Colonic mucosa (tissue), 4 donors: ENCODE results near the gene ICA1. TPM values are rescaled to one million over a fixed set of nuclear protein-coding genes. Genes with fewer than 3 reads are reported as not detected.
A peak's percentile ranks its signal among the peaks of the same experiment; 100 is the strongest.
"Not testable (repeated sequence)": the region's sequence is repeated elsewhere in the genome, so short reads cannot be mapped to it uniquely, and the experiment has no call there.

Experiments
- DNase-seq: peaks from one replicate; pipeline ENCODE4 v3.0.0-alpha.2; 2020
- H3K27ac ChIP-seq: fragments of 200-600 bp; one replicate; pipeline ENCODE4 v1.8.0; 2021
- H3K27me3 ChIP-seq: fragments of 200-600 bp; one replicate; pipeline ENCODE4 v1.8.0; 2021
- H3K36me3 ChIP-seq: fragments of 200-600 bp; one replicate; pipeline ENCODE4 v1.8.0; 2021
- H3K4me1 ChIP-seq: fragments of 200-600 bp; one replicate; pipeline ENCODE4 v1.8.0; 2021; ENCODE audit warnings: mild to moderate bottlenecking
- H3K4me3 ChIP-seq: fragments of 200-600 bp; one replicate; pipeline ENCODE4 v1.8.0; 2021
- H3K9ac ChIP-seq, 2 donors: one replicate each; pipeline ENCODE4 v1.7.0; 2013; ENCODE audit warnings: control low read depth in 2 of 2, low read depth in 2 of 2, low read length in 2 of 2
- H3K9me3 ChIP-seq: fragments of 200-600 bp; one replicate; pipeline ENCODE4 v1.8.0; 2021
- intact Hi-C: fragments of 100-400 bp; cut with DNase I; formaldehyde crosslinking; loops from one replicate; pipeline ENCODE4 v1.14.1; 2022
- total RNA-seq, 2 donors: library from RNA; stranded (reverse); fragmentation: NEBNext Ultra II Directional in 1 of 2; extraction: Animal tissue kit (Norgen Biotek cat#: 25700) in 1 of 2; gene quantifications; one replicate each; pipeline ENCODE4 v1.2.1, GENCODE V29; 2021
- TF ChIP-seq, protein P1 (sequence below): fragments of 200-600 bp; IDR thresholded peaks from one replicate; pipeline ENCODE4 v1.8.0; 2022; ENCODE audit warnings: antibody characterized with exemption, mild to moderate bottlenecking
- donor health status: healthy.
- donor health status: DM: no; HTN: no; CAD: no.
- donor health status: DM: no; HTN: no; CAD: no.

The ICA1 gene
- total RNA-seq: 10 to 100 TPM; 46.1 to 47.5 TPM

DNA sequence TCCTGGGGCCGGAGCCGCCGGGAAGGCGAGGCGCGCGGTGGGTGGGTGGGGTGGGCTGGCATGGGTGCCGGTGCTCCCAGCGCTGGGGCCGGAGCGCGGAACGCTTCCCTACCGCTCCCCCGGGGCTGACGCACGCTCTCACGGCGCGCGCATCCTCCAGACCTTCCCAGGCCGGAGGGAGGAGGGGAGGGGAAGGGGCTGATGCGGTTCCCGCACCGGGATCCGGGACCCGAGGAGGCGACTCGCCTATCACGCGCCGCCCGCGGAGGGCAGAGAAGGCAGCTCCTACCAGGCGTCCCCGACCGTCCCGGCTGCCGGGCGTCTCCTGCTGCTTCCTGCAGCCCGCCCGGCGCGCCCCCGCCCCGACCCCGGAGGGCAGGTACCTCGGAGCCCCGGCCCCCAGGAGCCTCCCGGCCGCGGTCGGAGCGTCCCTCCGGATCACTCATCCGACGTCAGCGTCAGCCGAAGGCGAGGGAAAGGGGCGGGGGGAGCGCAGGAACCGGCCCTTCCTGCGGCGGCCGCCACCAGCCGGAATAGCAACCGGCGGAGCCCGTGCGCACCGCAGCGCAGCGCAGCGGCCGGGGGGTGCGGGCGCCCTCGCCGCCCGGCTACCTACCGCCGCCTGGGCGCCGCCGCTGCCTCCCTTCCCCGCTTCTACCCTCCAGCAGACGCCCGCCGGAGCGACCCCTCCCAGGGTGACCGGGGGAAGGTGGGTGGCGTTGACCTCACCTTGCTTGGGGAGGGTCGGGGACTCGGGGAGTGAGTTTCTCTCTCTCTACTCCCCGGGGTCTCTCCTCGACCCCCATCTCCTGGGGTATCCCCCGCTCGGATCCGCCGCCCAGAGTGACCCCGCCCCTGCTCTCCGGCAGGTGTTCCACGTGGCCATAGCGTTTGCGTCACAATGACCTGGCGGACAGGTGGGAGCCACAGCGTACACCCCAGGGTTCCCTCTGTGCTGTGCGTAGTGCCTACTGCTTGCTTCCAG lies at the start of gene ICA1:
ICA1 (minus strand) TSS at position 457 of the 985 bp plus-strand sequence. CDS start 26,241 bp downstream, outside the sequence.
- H3K9me3 ChIP-seq: no peaks in the 10 kb centered on the region
- TF ChIP-seq, protein P1, sequence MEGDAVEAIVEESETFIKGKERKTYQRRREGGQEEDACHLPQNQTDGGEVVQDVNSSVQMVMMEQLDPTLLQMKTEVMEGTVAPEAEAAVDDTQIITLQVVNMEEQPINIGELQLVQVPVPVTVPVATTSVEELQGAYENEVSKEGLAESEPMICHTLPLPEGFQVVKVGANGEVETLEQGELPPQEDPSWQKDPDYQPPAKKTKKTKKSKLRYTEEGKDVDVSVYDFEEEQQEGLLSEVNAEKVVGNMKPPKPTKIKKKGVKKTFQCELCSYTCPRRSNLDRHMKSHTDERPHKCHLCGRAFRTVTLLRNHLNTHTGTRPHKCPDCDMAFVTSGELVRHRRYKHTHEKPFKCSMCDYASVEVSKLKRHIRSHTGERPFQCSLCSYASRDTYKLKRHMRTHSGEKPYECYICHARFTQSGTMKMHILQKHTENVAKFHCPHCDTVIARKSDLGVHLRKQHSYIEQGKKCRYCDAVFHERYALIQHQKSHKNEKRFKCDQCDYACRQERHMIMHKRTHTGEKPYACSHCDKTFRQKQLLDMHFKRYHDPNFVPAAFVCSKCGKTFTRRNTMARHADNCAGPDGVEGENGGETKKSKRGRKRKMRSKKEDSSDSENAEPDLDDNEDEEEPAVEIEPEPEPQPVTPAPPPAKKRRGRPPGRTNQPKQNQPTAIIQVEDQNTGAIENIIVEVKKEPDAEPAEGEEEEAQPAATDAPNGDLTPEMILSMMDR: no peak

GRCh38 chr7:8310876-8311275 lies 48.9 kb upstream of the ICA1 start:
- Histone ChIP-seq H3K4me1 (no peaks in the 10 kb centered on the region), H3K27ac (no peak overlapping the region), H3K9ac (no peak overlapping the region), H3K4me3 (no peak overlapping the region), H3K36me3 (no peaks in the 10 kb centered on the region), H3K9me3 (no peaks in the 10 kb centered on the region), H3K27me3 (no peaks in the 10 kb centered on the region)
- DNase-seq: no peak
- intact Hi-C loops: no loop called here
- TF ChIP-seq, protein P1: no peak

More for the DNA sequence above, at the start of gene ICA1:
- H3K4me1 ChIP-seq: no peaks in the 10 kb centered on the region
- H3K4me3 ChIP-seq: peak within 1 kb of the TSS; percentile 78
- DNase-seq: peak; percentile 86
- no peaks in the 10 kb centered on the region for H3K36me3 ChIP-seq
- H3K27me3 ChIP-seq: peaks cover 7% of the 10 kb centered on the region
- H3K27ac ChIP-seq: peak within 1 kb of the TSS; percentile 85
- intact Hi-C loops: no loop called here
- H3K9ac ChIP-seq: peak within 1 kb of the TSS; percentile 71 to 83

DNA sequence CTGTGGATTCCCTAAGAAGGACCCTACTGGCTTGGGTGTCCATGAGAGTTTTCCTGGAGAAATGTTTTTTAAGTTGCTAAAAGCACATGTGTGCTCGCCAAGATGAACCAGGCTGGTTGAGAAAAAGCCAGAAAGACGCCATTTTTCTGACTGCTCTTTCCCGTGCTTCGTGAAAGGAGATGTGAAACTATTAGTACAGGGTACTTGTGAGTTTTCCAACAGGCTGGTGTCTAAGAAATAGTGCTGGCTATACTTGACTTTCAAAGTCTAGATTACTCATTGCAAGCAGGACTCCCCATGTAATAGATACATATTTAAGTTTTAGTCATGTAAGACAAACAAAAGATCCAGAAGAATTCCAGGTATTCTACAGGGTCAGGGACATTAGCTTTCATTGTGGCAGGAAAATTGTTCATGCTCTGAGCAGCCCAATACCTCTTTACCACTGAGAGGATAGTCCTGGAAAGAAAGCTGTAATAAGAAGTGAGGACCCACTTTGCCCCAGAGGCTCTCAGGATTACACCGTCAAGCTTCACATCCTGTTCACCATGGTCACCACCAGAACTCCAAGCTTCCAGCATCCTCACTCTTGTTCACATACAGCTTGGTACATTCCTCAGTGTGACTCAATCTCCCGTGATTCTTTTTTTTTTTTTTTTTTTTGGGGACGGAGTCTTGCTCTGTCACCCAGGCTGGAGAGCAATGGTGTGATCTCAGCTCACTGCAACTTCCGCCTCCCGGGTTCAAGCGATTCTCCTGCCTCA lies 43.8 kb upstream of the ICA1 start:
- DNase-seq: no peak
- no peak overlapping the region for H3K9ac ChIP-seq
- H3K36me3 ChIP-seq: no peaks in the 10 kb centered on the region
- no peaks in the 10 kb centered on the region for H3K9me3 ChIP-seq
- no peaks in the 10 kb centered on the region for H3K4me1 ChIP-seq
- no peak overlapping the region for H3K27ac ChIP-seq
- no peak overlapping the region for H3K4me3 ChIP-seq
- TF ChIP-seq, protein P1: no peak
- intact Hi-C loops: no loop called here
- no peaks in the 10 kb centered on the region for H3K27me3 ChIP-seq

GRCh38 chr7:8305104-8305503 lies 43.1 kb upstream of the ICA1 start:
- intact Hi-C loops: no loop called here
- TF ChIP-seq, protein P1: no peak
- DNase-seq: no peak
- no peak overlapping the region for H3K27ac ChIP-seq
- H3K36me3 ChIP-seq: no peaks in the 10 kb centered on the region
- no peaks in the 10 kb centered on the region for H3K4me1 ChIP-seq
- H3K9me3 ChIP-seq: no peaks in the 10 kb centered on the region
- no peak overlapping the region for H3K4me3 ChIP-seq
- no peaks in the 10 kb centered on the region for H3K27me3 ChIP-seq
- no peak overlapping the region for H3K9ac ChIP-seq

DNA sequence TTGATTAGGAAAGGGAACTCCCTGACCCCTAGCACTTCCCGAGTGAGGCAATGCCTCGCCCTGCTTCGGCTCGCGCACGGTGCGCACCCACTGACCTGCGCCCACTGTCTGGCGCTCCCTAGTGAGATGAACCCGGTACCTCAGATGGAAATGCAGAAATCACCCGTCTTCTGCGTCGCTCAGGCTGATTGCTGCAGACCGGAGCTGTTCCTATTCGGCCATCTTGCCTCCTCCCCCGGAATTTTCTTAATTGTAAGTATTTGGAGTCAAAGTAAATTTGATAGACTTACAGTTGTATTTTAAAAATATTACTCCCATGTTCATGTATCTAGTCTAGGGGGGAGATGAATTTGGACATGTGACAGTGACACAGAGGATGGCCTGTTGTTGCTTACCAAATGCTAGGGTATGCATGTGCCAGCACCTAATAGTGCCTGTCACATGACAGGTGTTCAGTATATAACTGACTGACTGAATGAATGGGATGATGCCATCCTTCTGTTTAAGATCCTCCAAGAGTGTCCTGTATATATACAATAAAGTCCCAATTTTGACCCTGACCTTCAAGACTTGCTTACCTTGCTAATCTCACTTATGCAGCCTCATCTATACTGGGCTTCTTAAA lies 42.0 kb upstream of the ICA1 start:
- intact Hi-C loops: no loop called here
- TF ChIP-seq, protein P1: no peak
- DNase-seq: no peak
- Histone ChIP-seq H3K27me3 (no peaks in the 10 kb centered on the region), H3K36me3 (no peaks in the 10 kb centered on the region), H3K9me3 (no peaks in the 10 kb centered on the region), H3K4me1 (no peaks in the 10 kb centered on the region), H3K9ac (no peak overlapping the region), H3K4me3 (no peak overlapping the region), H3K27ac (no peak overlapping the region)

- H3K36me3 ChIP-seq, H3K9ac ChIP-seq, H3K27me3 ChIP-seq, H3K4me3 ChIP-seq, H3K9me3 ChIP-seq, H3K4me1 ChIP-seq, DNase-seq, H3K27ac ChIP-seq: not testable (repeated sequence)
- intact Hi-C loops: loop anchor here (5.0 kb wide), 1 partner anchor 75 kb away; no protein-coding TSS in a partner anchor
These were observed 35.1 kb upstream of the ICA1 start for GRCh38 chr7:8297023-8297422.
